ENCODE measurements around the gene PAK2. TPM values are rescaled to one million over a fixed set of nuclear protein-coding genes. Genes with fewer than 3 reads are reported as not detected.
"Not testable (repeated sequence)": the region's sequence is repeated elsewhere in the genome, so short reads cannot be mapped to it uniquely, and the experiment has no call there.

PAK2 gene
- total and polyA plus RNA-seq, 4 donors: 14.2 to 59.5 (median 37.2) TPM

DNA sequence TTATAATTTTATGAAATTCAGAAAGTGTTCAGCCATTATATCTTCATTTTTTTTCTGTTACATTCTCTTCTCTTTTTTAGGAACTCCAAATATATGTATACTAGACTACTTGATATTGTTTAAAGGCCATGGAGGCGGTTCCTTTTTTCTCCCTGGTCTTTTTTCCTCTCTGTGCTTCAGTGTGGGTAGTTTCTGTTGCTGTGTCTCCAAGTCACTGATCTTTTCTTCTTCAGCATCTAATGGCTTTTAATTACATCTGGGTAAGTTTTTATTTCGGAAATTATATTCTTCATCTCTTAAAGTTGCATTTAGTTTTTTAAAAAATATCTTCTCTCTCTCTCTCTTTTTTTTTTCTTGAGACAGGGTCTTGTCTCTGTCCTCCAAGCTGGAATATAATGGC lies 18.6 kb upstream of the PAK2 start:
- no peaks in the 10 kb centered on the region for H3K9me3 ChIP-seq (ENCODE audit: control insufficient read depth, low read length)
- H3K36me3 ChIP-seq (ENCODE audit: control insufficient read depth in 1 of 2, insufficient read depth in 2 of 2, low read length in 1 of 2): no peaks in the 10 kb centered on the region
- no peak for DNase-seq
- ATAC-seq (ENCODE audit: low FRiP score): no peak
- no peaks in the 10 kb centered on the region for H3K27me3 ChIP-seq (ENCODE audit: control insufficient read depth in 1 of 2, insufficient read depth in 2 of 2, low read length in 1 of 2)
- H3K4me3 ChIP-seq (ENCODE audit: low read length in 2 of 2): no peak overlapping the region
- intact Hi-C loops (cut with DNase I): no loop called here
- 98% methylated on average over 2 of the region's 2 CpGs for WGBS, 2 donors
- H3K4me1 ChIP-seq (ENCODE audit: control insufficient read depth in 1 of 2, insufficient read depth in 2 of 2, low read length in 2 of 2): no peaks in the 10 kb centered on the region
- no peak overlapping the region for H3K27ac ChIP-seq (ENCODE audit: low read depth in 1 of 2, low read length in 2 of 2)

DNA sequence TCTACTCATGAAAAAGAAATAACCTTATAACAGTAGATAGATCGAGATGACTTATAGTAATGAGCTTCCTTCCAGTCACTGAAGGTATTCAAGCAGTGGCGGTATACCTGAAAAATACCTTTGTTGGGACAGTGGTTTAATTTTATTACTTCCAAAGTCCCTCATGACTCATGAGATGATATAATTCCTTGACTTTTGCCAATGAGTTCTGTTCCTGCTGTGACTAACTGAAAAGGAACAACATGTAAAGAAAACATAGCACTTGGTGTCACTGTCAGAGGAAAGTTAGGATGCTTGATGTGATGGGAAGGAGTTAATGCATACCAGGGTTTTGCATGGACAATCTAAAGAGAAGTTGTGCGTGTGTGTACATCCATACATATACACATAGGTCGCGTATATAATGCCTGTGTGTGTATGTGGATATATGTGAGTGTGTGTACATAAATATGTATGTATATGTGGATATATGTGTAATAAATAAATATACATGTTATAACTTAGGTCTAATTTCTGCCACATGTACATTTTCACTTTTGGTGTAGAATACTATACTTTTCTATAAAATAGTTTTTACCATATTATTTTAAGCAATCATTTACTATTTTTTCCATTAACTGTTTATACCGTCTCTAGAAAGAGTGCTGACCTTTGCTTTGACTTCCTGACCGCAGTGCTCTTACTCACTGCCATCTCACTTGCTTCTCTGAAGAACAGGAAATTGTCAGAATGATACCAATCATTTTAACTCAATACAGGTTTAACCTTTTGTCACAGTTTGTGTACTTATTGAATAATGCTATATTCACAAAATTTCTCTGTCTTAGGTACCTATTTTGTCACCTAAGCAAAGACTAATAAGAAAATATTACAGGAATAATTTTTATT lies 12.6 kb upstream of the PAK2 start:
- no peak for DNase-seq
- Histone ChIP-seq H3K27me3 (ENCODE audit: control insufficient read depth in 1 of 2, insufficient read depth in 2 of 2, low read length in 1 of 2) (no peaks in the 10 kb centered on the region), H3K27ac (ENCODE audit: low read depth in 1 of 2, low read length in 2 of 2) (no peak overlapping the region), H3K4me1 (ENCODE audit: control insufficient read depth in 1 of 2, insufficient read depth in 2 of 2, low read length in 2 of 2) (no peaks in the 10 kb centered on the region), H3K9me3 (ENCODE audit: control insufficient read depth, low read length) (no peaks in the 10 kb centered on the region), H3K4me3 (ENCODE audit: low read length in 2 of 2) (no peak overlapping the region), H3K36me3 (ENCODE audit: control insufficient read depth in 1 of 2, insufficient read depth in 2 of 2, low read length in 1 of 2) (no peaks in the 10 kb centered on the region)
- intact Hi-C loops (cut with DNase I): no loop called here
- WGBS, 2 donors: 91 to 93% methylated on average over 7 of the region's 7 CpGs
- no peak for ATAC-seq (ENCODE audit: low FRiP score)

DNA sequence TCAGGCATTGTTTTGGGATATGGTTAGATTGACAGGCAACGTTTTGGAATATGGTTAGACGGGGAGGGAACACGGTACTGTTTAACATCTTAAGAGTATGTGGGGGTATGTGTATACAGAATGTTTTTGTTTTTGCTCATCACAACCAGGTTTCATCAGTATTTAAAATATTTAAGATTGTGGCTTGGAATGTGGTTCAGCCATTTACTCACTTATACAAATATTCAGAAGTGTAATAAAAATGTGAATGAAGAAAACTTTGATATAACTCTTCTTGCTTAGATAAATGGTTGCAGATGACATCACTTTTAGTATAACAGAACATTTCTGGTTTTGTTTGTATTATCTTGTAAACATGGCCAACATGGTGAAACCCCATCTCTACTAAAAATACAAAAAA lies 3.9 kb upstream of the PAK2 start:
- Histone ChIP-seq H3K27ac (ENCODE audit: low read depth in 1 of 2, low read length in 2 of 2) (no peak overlapping the region), H3K36me3 (ENCODE audit: control insufficient read depth in 1 of 2, insufficient read depth in 2 of 2, low read length in 1 of 2) (no peaks in the 10 kb centered on the region), H3K4me3 (ENCODE audit: low read length in 2 of 2) (no peak overlapping the region), H3K27me3 (ENCODE audit: control insufficient read depth in 1 of 2, insufficient read depth in 2 of 2, low read length in 1 of 2) (no peaks in the 10 kb centered on the region), H3K9me3 (ENCODE audit: control insufficient read depth, low read length) (no peaks in the 10 kb centered on the region), H3K4me1 (ENCODE audit: control insufficient read depth in 1 of 2, insufficient read depth in 2 of 2, low read length in 2 of 2) (no peaks in the 10 kb centered on the region)
- DNase-seq (no peak), ATAC-seq (ENCODE audit: low FRiP score) (no peak)
- 86 to 90% methylated on average over 3 of the region's 3 CpGs for WGBS, 2 donors
- intact Hi-C loops (cut with DNase I): no loop called here

DNA sequence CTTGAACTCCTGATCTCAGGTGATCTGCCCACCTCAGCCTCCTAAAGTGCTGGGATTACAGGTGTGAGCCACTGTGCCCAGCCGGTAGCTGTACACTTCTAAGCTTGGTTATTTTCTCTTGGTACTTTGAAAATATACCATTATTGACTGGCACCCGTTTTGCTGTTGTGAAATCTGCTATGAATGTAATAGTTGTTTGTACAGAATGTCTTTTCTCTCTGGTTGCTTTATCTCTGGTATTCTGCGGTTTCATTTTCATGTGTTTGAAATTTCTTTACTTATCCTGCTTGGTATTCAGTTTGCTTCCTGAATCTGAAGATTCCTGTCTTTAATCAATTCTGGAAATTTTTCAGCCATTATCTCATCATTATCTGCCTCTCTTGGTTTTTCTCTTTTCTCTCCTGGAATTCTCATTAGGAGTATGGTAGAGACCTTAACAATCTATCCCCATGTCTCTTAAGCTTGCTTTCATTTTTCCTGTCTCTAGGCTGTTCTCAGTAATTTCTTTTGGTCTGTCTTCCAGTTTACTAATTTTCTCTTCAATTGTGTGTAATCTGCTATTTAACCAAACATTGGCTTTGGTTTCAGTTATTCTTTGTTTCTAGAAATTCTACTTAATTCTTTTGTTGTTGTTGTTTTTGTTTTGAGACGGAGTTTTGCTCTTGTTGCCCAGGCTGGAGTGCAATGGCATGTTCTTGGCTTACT lies 2.8 kb upstream of the PAK2 start:
- Histone ChIP-seq H3K4me3 (ENCODE audit: low read length in 2 of 2) (no peak overlapping the region), H3K9me3 (ENCODE audit: control insufficient read depth, low read length) (no peaks in the 10 kb centered on the region), H3K27me3 (ENCODE audit: control insufficient read depth in 1 of 2, insufficient read depth in 2 of 2, low read length in 1 of 2) (no peaks in the 10 kb centered on the region), H3K4me1 (ENCODE audit: control insufficient read depth in 1 of 2, insufficient read depth in 2 of 2, low read length in 2 of 2) (peaks cover 0 to 2% of the 10 kb centered on the region in 2 donors), H3K27ac (ENCODE audit: low read depth in 1 of 2, low read length in 2 of 2) (no peak overlapping the region), H3K36me3 (ENCODE audit: control insufficient read depth in 1 of 2, insufficient read depth in 2 of 2, low read length in 1 of 2) (no peaks in the 10 kb centered on the region)
- intact Hi-C loops (cut with DNase I): no loop called here
- ATAC-seq (ENCODE audit: low FRiP score): no peak
- WGBS, 2 donors: 98 to 99% methylated on average over 4 of the region's 4 CpGs
- no peak for DNase-seq

DNA sequence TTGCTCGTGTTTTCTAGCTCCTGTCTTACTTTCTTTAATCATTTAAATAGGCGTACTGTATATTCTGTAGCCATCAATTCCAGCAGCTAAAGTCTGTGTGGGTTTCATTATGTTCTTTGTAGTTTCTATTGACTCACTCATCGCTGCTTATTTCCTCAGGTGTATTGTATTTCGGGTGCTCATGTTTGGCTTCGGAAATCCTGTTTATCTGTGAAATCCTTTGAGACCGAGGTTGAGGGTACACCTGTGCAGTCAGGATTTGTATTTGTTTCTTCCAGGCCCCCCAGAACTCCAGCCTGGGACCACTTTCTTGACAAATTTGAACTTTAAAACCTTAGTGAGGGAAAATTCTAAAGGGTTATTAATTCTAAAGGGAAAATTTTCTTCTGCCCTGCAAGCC lies 2.0 kb upstream of the PAK2 start:
- H3K9me3 ChIP-seq (ENCODE audit: control insufficient read depth, low read length): no peaks in the 10 kb centered on the region
- no peak overlapping the region for H3K27ac ChIP-seq (ENCODE audit: low read depth in 1 of 2, low read length in 2 of 2)
- no peak overlapping the region for H3K4me3 ChIP-seq (ENCODE audit: low read length in 2 of 2)
- peaks cover 0 to 2% of the 10 kb centered on the region in 2 donors for H3K4me1 ChIP-seq (ENCODE audit: control insufficient read depth in 1 of 2, insufficient read depth in 2 of 2, low read length in 2 of 2)
- H3K27me3 ChIP-seq (ENCODE audit: control insufficient read depth in 1 of 2, insufficient read depth in 2 of 2, low read length in 1 of 2): no peaks in the 10 kb centered on the region
- 90% methylated on average over 6 of the region's 6 CpGs for WGBS, 2 donors
- intact Hi-C loops (cut with DNase I): no loop called here
- no peak for DNase-seq
- no peak for ATAC-seq (ENCODE audit: low FRiP score)
- no peaks in the 10 kb centered on the region for H3K36me3 ChIP-seq (ENCODE audit: control insufficient read depth in 1 of 2, insufficient read depth in 2 of 2, low read length in 1 of 2)

DNA sequence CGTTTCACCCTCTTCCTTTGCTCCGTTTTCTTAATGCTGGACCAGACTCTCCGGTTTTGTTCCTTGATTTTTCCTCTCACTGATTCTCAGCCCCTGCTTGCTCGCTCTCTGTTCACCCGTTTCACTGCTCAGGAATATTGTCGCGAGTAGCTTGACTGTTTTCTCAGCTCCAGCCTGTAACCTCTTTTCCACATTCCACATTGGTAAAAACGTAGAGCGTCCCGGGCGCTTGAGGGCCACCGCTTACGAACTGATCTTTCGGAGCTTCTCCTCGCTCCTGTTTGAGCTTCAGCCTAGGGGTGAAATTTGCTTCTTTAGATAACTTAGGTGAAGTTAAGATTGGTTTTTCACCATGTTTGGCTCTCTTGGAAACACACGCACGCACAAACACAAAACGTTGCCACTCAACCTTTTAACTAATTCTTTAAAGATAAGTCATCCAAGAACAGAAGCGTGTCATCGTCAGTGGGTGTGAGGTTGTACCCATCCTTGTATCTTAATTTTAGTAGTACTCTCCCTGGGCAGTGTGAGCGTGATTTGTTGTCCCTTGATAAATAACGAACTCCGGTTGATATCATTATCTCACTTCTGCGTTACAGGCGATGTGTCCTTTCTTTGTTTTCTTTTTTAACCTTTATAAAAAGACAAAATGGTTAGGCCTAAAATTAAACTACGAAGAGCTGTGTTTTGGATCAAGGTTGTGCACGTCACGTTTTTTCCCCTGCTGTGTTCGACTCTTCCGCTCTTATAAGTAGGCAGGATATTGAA lies 1.0 kb downstream of the PAK2 start:
- intact Hi-C loops (cut with DNase I): no loop called here
- no peak for DNase-seq
- Histone ChIP-seq H3K4me1 (ENCODE audit: control insufficient read depth in 1 of 2, insufficient read depth in 2 of 2, low read length in 2 of 2) (peaks cover 2 to 3% of the 10 kb centered on the region in 2 donors), H3K36me3 (ENCODE audit: control insufficient read depth in 1 of 2, insufficient read depth in 2 of 2, low read length in 1 of 2) (no peaks in the 10 kb centered on the region), H3K27me3 (ENCODE audit: control insufficient read depth in 1 of 2, insufficient read depth in 2 of 2, low read length in 1 of 2) (no peaks in the 10 kb centered on the region), H3K27ac (ENCODE audit: low read depth in 1 of 2, low read length in 2 of 2) (peak overlapping the region; percentile 79 to 96), H3K9me3 (ENCODE audit: control insufficient read depth, low read length) (no peaks in the 10 kb centered on the region), H3K4me3 (ENCODE audit: low read length in 2 of 2) (peak overlapping the region; percentile 86 to 93)
- WGBS, 2 donors: 0 to 1% methylated on average over 30 of the region's 30 CpGs
- ATAC-seq (ENCODE audit: low FRiP score): peak; percentile 27

DNA sequence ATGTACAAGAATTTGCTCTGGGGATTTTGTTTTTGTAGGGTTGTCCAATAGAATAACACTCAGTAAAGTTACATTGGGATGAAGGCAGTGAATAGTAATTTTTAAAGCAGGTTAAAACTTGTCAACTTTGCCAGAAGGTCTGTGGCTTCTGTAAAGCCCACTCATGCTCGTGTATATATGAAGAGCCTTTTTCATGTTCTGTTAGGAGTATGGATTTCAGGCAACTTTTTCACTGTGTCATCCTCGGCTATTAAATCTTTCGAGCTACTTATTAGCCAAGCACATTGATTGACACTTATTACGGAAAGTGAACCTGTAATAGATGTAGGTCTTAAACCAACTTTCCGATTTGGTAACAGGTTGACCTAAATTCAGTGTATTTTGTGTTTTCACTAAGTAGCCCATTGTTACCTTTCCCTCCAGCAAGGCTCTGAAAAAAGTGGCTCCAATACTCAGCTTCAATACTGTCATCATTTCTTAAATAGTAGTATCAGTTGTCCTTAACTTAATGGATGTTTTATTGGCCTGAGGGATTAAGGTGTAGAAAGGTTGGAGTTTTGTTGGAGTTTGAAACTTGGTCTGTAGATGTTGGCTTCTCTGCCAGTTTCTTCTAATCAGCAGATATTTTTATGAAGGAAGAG lies 1.7 kb downstream of the PAK2 start:
- Histone ChIP-seq H3K4me3 (ENCODE audit: low read length in 2 of 2) (peak overlapping the region; percentile 86 to 93), H3K4me1 (ENCODE audit: control insufficient read depth in 1 of 2, insufficient read depth in 2 of 2, low read length in 2 of 2) (peaks cover 2 to 3% of the 10 kb centered on the region in 2 donors), H3K27me3 (ENCODE audit: control insufficient read depth in 1 of 2, insufficient read depth in 2 of 2, low read length in 1 of 2) (no peaks in the 10 kb centered on the region), H3K36me3 (ENCODE audit: control insufficient read depth in 1 of 2, insufficient read depth in 2 of 2, low read length in 1 of 2) (no peaks in the 10 kb centered on the region), H3K27ac (ENCODE audit: low read depth in 1 of 2, low read length in 2 of 2) (peak overlapping the region; percentile 70 to 96), H3K9me3 (ENCODE audit: control insufficient read depth, low read length) (no peaks in the 10 kb centered on the region)
- no peak for DNase-seq
- 30 to 32% methylated on average over 5 of the region's 5 CpGs for WGBS, 2 donors
- intact Hi-C loops (cut with DNase I): no loop called here
- ATAC-seq (ENCODE audit: low FRiP score): no peak

DNA sequence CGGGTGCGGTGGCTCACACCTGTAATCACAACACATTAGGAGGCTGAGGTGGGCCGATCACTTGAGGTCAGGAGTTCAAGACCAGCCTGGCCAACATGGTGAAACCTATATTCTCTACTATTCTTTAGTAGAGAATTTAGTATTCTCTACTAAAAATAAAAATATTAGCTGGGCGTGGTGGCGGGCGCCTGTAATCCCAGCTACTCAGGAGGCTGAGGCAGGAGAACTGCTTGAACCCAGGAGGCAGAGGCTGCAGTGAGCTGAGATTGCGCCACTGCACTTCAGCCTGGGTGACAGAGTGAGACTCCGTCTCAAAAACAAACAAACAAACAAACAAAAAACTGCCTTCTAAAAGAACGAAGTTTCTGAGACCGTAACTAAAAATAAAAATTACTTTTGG lies 3.9 kb downstream of the PAK2 start:
- H3K36me3 ChIP-seq (ENCODE audit: control insufficient read depth in 1 of 2, insufficient read depth in 2 of 2, low read length in 1 of 2); H3K27ac ChIP-seq (ENCODE audit: low read depth in 1 of 2, low read length in 2 of 2); H3K4me3 ChIP-seq (ENCODE audit: low read length in 2 of 2); DNase-seq; ATAC-seq (ENCODE audit: low FRiP score); H3K27me3 ChIP-seq (ENCODE audit: control insufficient read depth in 1 of 2, insufficient read depth in 2 of 2, low read length in 1 of 2); H3K9me3 ChIP-seq (ENCODE audit: control insufficient read depth, low read length); intact Hi-C loops (cut with DNase I); H3K4me1 ChIP-seq (ENCODE audit: control insufficient read depth in 1 of 2, insufficient read depth in 2 of 2, low read length in 2 of 2): not testable (repeated sequence)
- 92 to 94% methylated on average over 10 of the region's 10 CpGs for whole genome bisulfite sequencing, 2 donors
